K562 (cell line): ENCODE data around the gene MON2. TPM values are rescaled to one million over a fixed set of nuclear protein-coding genes. Genes with fewer than 3 reads are reported as not detected.

Source experiments
- ATAC-seq: fragments of 200-7000 bp; cut with Tn5 transposase; 3 replicates; pipeline ENCODE4 v1.9.1; 2020; ENCODE audit warnings: moderate library complexity
- BruUV-seq: library from RNA; stranded (reverse); fragments of 400-500 nt; replicated peaks from 2 replicates; lab custom pipeline; 2021; lab: Mats Ljungman, UMichigan
- CTCF ChIA-PET: fragments of 300-600 bp; formaldehyde crosslinking; extraction: SDS; loops from one replicate; lab custom pipeline; 2021; ENCODE audit warnings: low intra/inter-chr PET ratio; lab: Yijun Ruan, JAX
- POLR2A ChIA-PET: fragments of 300-600, 350-650 bp; sonication (Branson Sonifier 250); formaldehyde crosslinking; extraction: SDS; loops from one replicate; lab custom pipeline; 2021; ENCODE audit warnings: antibody characterized with exemption, inconsistent platforms; lab: Yijun Ruan, JAX
- DNase-seq, 4 experiments: peaks; one replicate each; pipeline versions ENCODE4 v3.0.0 to v3.0.0-alpha.2; 2011 to 2018; ENCODE audit warnings: low spot score in 3 of 4, mixed read lengths in 3 of 4; ENCODE audit errors: extremely low read depth in 1 of 4
- FAIRE-seq: peaks from 2 replicates; lab custom pipeline; 2011; peaks lifted over from hg19 to GRCh38; lab: Jason Lieb, UNC
- H2AFZ ChIP-seq: 2 replicates; pipeline ENCODE4 v1.6.0; 2011; ENCODE audit warnings: low read depth, low read length, control low read depth, inconsistent platforms
- H3K27ac ChIP-seq: fragments of 200-600 bp; 3 replicates; pipeline ENCODE4 v1.8.0; 2011; ENCODE audit warnings: low read depth, mild to moderate bottlenecking, control low read depth, inconsistent platforms, low read length, moderate library complexity, mixed read lengths; ENCODE audit errors: extremely low read depth
- H3K27me3 ChIP-seq, 2 experiments: fragments of 300-600 bp in 1 of 2; 2 replicates in 1 of 2; 3 replicates in 1 of 2; pipeline versions ENCODE4 v1.6.0 to v1.8.0; 2011; ENCODE audit warnings: inconsistent platforms in 2 of 2, low read length in 2 of 2, mild to moderate bottlenecking in 1 of 2, mixed read lengths in 1 of 2, moderate library complexity in 1 of 2; ENCODE audit not compliant: control insufficient read depth in 2 of 2, insufficient read depth in 2 of 2
- H3K36me3 ChIP-seq: fragments of 300-600 bp; 3 replicates; pipeline ENCODE4 v1.8.0; 2011; ENCODE audit warnings: mild to moderate bottlenecking, low read length, inconsistent platforms; ENCODE audit not compliant: control insufficient read depth, insufficient read depth
- H3K4me1 ChIP-seq, 2 experiments: fragments of 200-600 bp in 1 of 2; replicated peaks in 1 of 2; 2 replicates in 1 of 2; 3 replicates in 1 of 2; pipeline versions ENCODE4 v1.5.1 to v1.8.0; 2011; ENCODE audit warnings: inconsistent platforms in 2 of 2, low read length in 2 of 2, mild to moderate bottlenecking in 1 of 2, mixed read lengths in 1 of 2, moderate library complexity in 1 of 2; ENCODE audit not compliant: control insufficient read depth in 2 of 2, insufficient read depth in 2 of 2
- H3K4me2 ChIP-seq: 2 replicates; pipeline ENCODE4 v1.6.1; 2011; ENCODE audit warnings: low read length, control low read depth, inconsistent platforms, mixed read lengths; ENCODE audit not compliant: insufficient read depth
- H3K4me3 ChIP-seq: fragments of 200-600 bp; sonication (generic), shearing (Covaris generic); 2 replicates; pipeline ENCODE4 v1.5.1; 2016; ENCODE audit warnings: control low read depth, inconsistent platforms
- H3K79me2 ChIP-seq: fragments of 200-600 bp; 3 replicates; pipeline ENCODE4 v1.8.0; 2011; ENCODE audit warnings: low read length, inconsistent platforms; ENCODE audit not compliant: control insufficient read depth, insufficient read depth
- H3K9ac ChIP-seq, 2 experiments: 2 replicates each; pipeline versions ENCODE4 v1.6.0 to v1.6.1; 2011; ENCODE audit warnings: low read depth in 2 of 2, low read length in 2 of 2, control low read depth in 1 of 2, inconsistent platforms in 1 of 2, mild to moderate bottlenecking in 1 of 2, mixed read lengths in 1 of 2; ENCODE audit not compliant: insufficient read depth in 1 of 2
- H3K9me1 ChIP-seq: one replicate; pipeline ENCODE4 v1.6.0; 2011; ENCODE audit warnings: inconsistent platforms, mild to moderate bottlenecking, low read length, moderate library complexity; ENCODE audit not compliant: control insufficient read depth, insufficient read depth
- H3K9me3 ChIP-seq: replicated peaks from 2 replicates; pipeline ENCODE4 v1.5.1; 2011; ENCODE audit warnings: low read depth, low read length, inconsistent platforms; ENCODE audit not compliant: control insufficient read depth, insufficient read depth
- H4K20me1 ChIP-seq: replicated peaks from 2 replicates; pipeline ENCODE4 v1.6.1; 2011; ENCODE audit warnings: low read length, inconsistent platforms, mixed read lengths; ENCODE audit not compliant: control insufficient read depth, insufficient read depth
- KDM1A ChIP-seq, 2 experiments: fragments of 450-650 bp; IDR thresholded peaks; 2 replicates each; pipeline ENCODE4 v1.6.1; 2016; ENCODE audit warnings: mild to moderate bottlenecking in 2 of 2
- L3MBTL2 ChIP-seq: fragments of 450-650 bp; IDR thresholded peaks from 2 replicates; pipeline ENCODE4 v1.6.1; 2016; ENCODE audit warnings: mild to moderate bottlenecking, moderate library complexity
- SAFB ChIP-seq: fragments of 200-400 bp; formaldehyde crosslinking; IDR thresholded peaks from 2 replicates; pipeline ENCODE4 v1.6.1; 2017; ENCODE audit warnings: low read depth, low read length, borderline replicate concordance
- SREBF2 ChIP-seq: sonication (generic); formaldehyde crosslinking; IDR thresholded peaks from 2 replicates; pipeline ENCODE4 v1.4.0; 2020; ENCODE audit warnings: mild to moderate bottlenecking, missing genetic modification reagents
- ZEB2 ChIP-seq: fragments of 450-650 bp; IDR thresholded peaks from 2 replicates; pipeline ENCODE4 v1.6.1; 2016
- ZNF316 ChIP-seq: fragments of 450-650 bp; IDR thresholded peaks from 2 replicates; pipeline ENCODE4 v1.6.1; 2016
- ZNF507 ChIP-seq: conservative IDR thresholded peaks from 2 replicates; pipeline ENCODE4 v1.6.1; 2017; ENCODE audit warnings: missing genetic modification characterization, missing compliant biosample characterization
- WGBS: fragments of 100-300 bp; shearing (Covaris generic); methylation state at CpG from one replicate; pipeline ENCODE4 v1.1.6; 2016; ENCODE audit warnings: low coverage, mixed read lengths; ENCODE audit not compliant: insufficient coverage; ENCODE audit errors: missing lambda C conversion rate; 5-methylcytosine and 5-hydroxymethylcytosine counted together
- in situ Hi-C: fragments of 300-500 bp; cut with MboI; formaldehyde crosslinking; loops from 4 replicates; pipeline ENCODE4 v1.15.0; 2018; ENCODE audit warnings: inconsistent platforms, mixed read lengths
- intact Hi-C: fragments of 100-400 bp; cut with micrococcal nuclease; formaldehyde crosslinking; loops from 2 replicates; pipeline ENCODE4 v1.14.2; 2022
- polyA plus RNA-seq, 8 experiments: library from polyadenylated mRNA; depleted of rRNA in 4 of 8; stranded (reverse) in 5 of 8; unstranded in 3 of 8; fragments of >200 nt; fragmentation: Nextera tagmentation in 2 of 8; fragmentation: Illumina TruSeq in 1 of 8; extraction: Ambion mirVana in 2 of 8; extraction: Trizol in 1 of 8; gene quantifications; 2 replicates each; pipeline versions ENCODE4 v1.2.1 to v1.2.3, GENCODE V29; 2011 to 2014; ENCODE audit warnings: inconsistent platforms in 1 of 8, missing spikeins in 1 of 8
- total RNA-seq, 7 experiments: library from RNA; depleted of rRNA in 6 of 7; stranded (reverse); fragments of >200 nt in 6 of 7; fragmentation: Illumina TruSeq in 2 of 7; extraction: Trizol in 2 of 7; gene quantifications; 2 replicates each; pipeline versions ENCODE4 v1.2.1 to v1.2.3, GENCODE V29; 2011 to 2021; ENCODE audit warnings: low replicate concordance in 1 of 7

Gene MON2
- total and polyA plus RNA-seq, 9 of the 15 experiments (the other 6 are each of a cell fraction or from before 2014, with no cell fraction given) = 3.6 to 31.6 (median 16.8) TPM

GRCh38 chr12:62606654-62607053 is 140.0 kb downstream of the MON2 start:
- Histone ChIP-seq H2AFZ (no peak overlapping the region), H3K9ac (no peak overlapping the region), H4K20me1 (no peaks in the 10 kb centered on the region), H3K4me2 (no peak overlapping the region), H3K79me2 (peaks cover 33% of the 10 kb centered on the region), H3K4me3 (no peak overlapping the region), H3K9me3 (no peaks in the 10 kb centered on the region), H3K36me3 (no peaks in the 10 kb centered on the region; the same call in 2 of the 3 replicates), H3K9me1 (no peaks in the 10 kb centered on the region), H3K4me1 (peaks cover 12 to 17% of the 10 kb centered on the region in 2 experiments; a peak in 4 of 5 replicates), H3K27me3 (no peaks in the 10 kb centered on the region), H3K27ac (no peak overlapping the region)
- FAIRE-seq = no peak
- no peak for ATAC-seq
- in situ Hi-C loops (no loop called here), intact Hi-C loops (loop anchor here (10.0 kb wide), 1 partner anchor 342 kb away; the partner anchor contains the start of gene USP15)
- WGBS = 100% methylated on average over 1 of the region's 1 CpG
- TF ChIP-seq ZNF507 (tag) (no peak), SAFB (no peak), SREBF2 (CRISPR knock-in tag) (no peak), KDM1A (IDR thresholded peaks at IDR 0.05) (no peak)
- no peak for DNase-seq
- POLR2A ChIA-PET = interaction anchor here (0.6 to 1.8 kb wide), 4 partner anchors 8 to 166 kb away, joined by 3 to 5 read pairs (median 4); no protein-coding TSS in a partner anchor
- CTCF ChIA-PET = no interaction called here
- no TSS peak for BruUV-seq

GRCh38 chr12:62613081-62613480 is 146.5 kb downstream of the MON2 start:
- no peak overlapping the region for H3K4me2 ChIP-seq
- H3K9ac ChIP-seq = no peak overlapping the region
- no peak overlapping the region for H2AFZ ChIP-seq
- no peaks in the 10 kb centered on the region for H3K27me3 ChIP-seq
- BruUV-seq = no TSS peak
- in situ Hi-C loops = no loop called here
- DNase-seq = no peak
- H3K27ac ChIP-seq = no peak overlapping the region
- ChIA-PET POLR2A (no interaction called here), CTCF (no interaction called here)
- intact Hi-C loops = no loop called here
- H3K79me2 ChIP-seq = no peaks in the 10 kb centered on the region
- no peak for FAIRE-seq
- TF ChIP-seq ZEB2 (no peak), ZNF316 (no peak), L3MBTL2 (no peak)
- no peak overlapping the region for H3K4me3 ChIP-seq
- no peaks in the 10 kb centered on the region for H3K9me3 ChIP-seq
- WGBS = 90% methylated on average over 1 of the region's 1 CpG
- no peaks in the 10 kb centered on the region for H4K20me1 ChIP-seq
- no peaks in the 10 kb centered on the region for H3K4me1 ChIP-seq
- ATAC-seq = no peak
- no peaks in the 10 kb centered on the region for H3K36me3 ChIP-seq
- no peaks in the 10 kb centered on the region for H3K9me1 ChIP-seq
